Islet precursor cell (in vitro differentiated cells): ENCODE data around the gene DTX3.
"Not testable (repeated sequence)": the region's sequence is repeated elsewhere in the genome, so short reads cannot be mapped to it uniquely, and the experiment has no call there.

ENCODE experiments used
- DNase-seq: peaks from one replicate; pipeline ENCODE4 v3.0.0-alpha.2; 2018

The DTX3 gene

GRCh38 chr12:57583008-57583831 is 21.4 kb upstream of the DTX3 start:
- DNase-seq = peak; percentile 91

- DNase-seq = no peak
Measured at GRCh38 chr12:57584050-57584449, 20.6 kb upstream of the DTX3 start.

GRCh38 chr12:57584690-57585089 is 19.9 kb upstream of the DTX3 start:
- no peak for DNase-seq

GRCh38 chr12:57585156-57585555 is 19.5 kb upstream of the DTX3 start:
- no peak for DNase-seq

GRCh38 chr12:57586128-57586527 is 18.5 kb upstream of the DTX3 start:
- no peak for DNase-seq

- DNase-seq = no peak
Measured at GRCh38 chr12:57586832-57587429, 17.7 kb upstream of the DTX3 start.

GRCh38 chr12:57588951-57589610 is 15.5 kb upstream of the DTX3 start:
- DNase-seq = not testable (repeated sequence)

- DNase-seq = no peak
Measured at GRCh38 chr12:57590479-57590863, 14.2 kb upstream of the DTX3 start.

GRCh38 chr12:57590864-57591781 is 13.5 kb upstream of the DTX3 start, which contains the start of gene PIP4K2C:
Gene PIP4K2C, plus strand, starts transcription at chr12:57591192. Its CDS starts 98 bp downstream, at chr12:57591290.
- DNase-seq = peak; percentile 95

- no peak for DNase-seq
Measured at GRCh38 chr12:57591782-57592325, 12.8 kb upstream of the DTX3 start.

- no peak for DNase-seq
Measured at GRCh38 chr12:57592551-57593165, 12.0 kb upstream of the DTX3 start.

- no peak for DNase-seq
Measured at GRCh38 chr12:57593187-57593586, 11.4 kb upstream of the DTX3 start.

- DNase-seq = no peak
Measured at GRCh38 chr12:57600395-57600794, 4.2 kb upstream of the DTX3 start.

GRCh38 chr12:57602544-57602943 is 2.1 kb upstream of the DTX3 start:
- DNase-seq = no peak

GRCh38 chr12:57603324-57603723 is 1.3 kb upstream of the DTX3 start:
- DNase-seq = no peak

GRCh38 chr12:57603815-57604453 is 690 bp upstream of the DTX3 start:
- peak; percentile 85 for DNase-seq

GRCh38 chr12:57604992-57605810 is 577 bp downstream of the DTX3 start:
- DNase-seq = peak; percentile 84

GRCh38 chr12:57605811-57606311 is 1.2 kb downstream of the DTX3 start:
- no peak for DNase-seq

GRCh38 chr12:57606399-57606798 is 1.8 kb downstream of the DTX3 start:
- DNase-seq = no peak

- no peak for DNase-seq
Measured at GRCh38 chr12:57606821-57607220, 2.2 kb downstream of the DTX3 start.
